H1 (cell line): ENCODE data around the gene DCTN3. TPM values are rescaled to one million over a fixed set of nuclear protein-coding genes. Genes with fewer than 3 reads are reported as not detected.
A peak's percentile ranks its signal among the peaks of the same experiment; 100 is the strongest.

Source experiments
- CTCF ChIA-PET: fragments of 300-600 bp; sonication (Branson Sonifier 250); formaldehyde crosslinking; loops from one replicate; lab custom pipeline; 2021; ENCODE audit not compliant: partially characterized antibody; lab: Charles Lee
- POLR2A ChIA-PET: fragments of 300-600 bp; sonication (Branson Sonifier 250); formaldehyde crosslinking; loops from one replicate; lab custom pipeline; 2021; ENCODE audit warnings: inconsistent platforms; ENCODE audit not compliant: partially characterized antibody; lab: Charles Lee
- DNase-seq, 2 experiments: peaks; one replicate each; pipeline versions ENCODE4 v3.0.0 to v3.0.0-alpha.2; 2010 to 2022; ENCODE audit warnings: low spot score in 2 of 2, low read depth in 1 of 2, mixed read lengths in 1 of 2
- FAIRE-seq: peaks from 2 replicates; lab custom pipeline; 2011; peaks lifted over from hg19 to GRCh38; lab: Jason Lieb, UNC
- H2AFZ ChIP-seq: 2 replicates; pipeline ENCODE4 v1.8.1; 2012; ENCODE audit warnings: low read length, inconsistent platforms
- H2AK5ac ChIP-seq: 2 replicates; pipeline ENCODE4 v1.6.1; 2013; ENCODE audit warnings: low read depth, low read length
- H2BK120ac ChIP-seq: replicated peaks from 2 replicates; pipeline ENCODE3; 2013; ENCODE audit warnings: low read depth, low read length, inconsistent platforms
- H2BK12ac ChIP-seq: 2 replicates; pipeline ENCODE4 v1.6.1; 2013; ENCODE audit warnings: low read depth, low read length
- H2BK15ac ChIP-seq: 2 replicates; pipeline ENCODE4 v1.6.1; 2013; ENCODE audit warnings: low read length
- H2BK20ac ChIP-seq: 2 replicates; pipeline ENCODE4 v1.6.1; 2013; ENCODE audit warnings: low read length
- H2BK5ac ChIP-seq: 2 replicates; pipeline ENCODE4 v1.6.1; 2013; ENCODE audit warnings: low read depth, low read length
- H3K14ac ChIP-seq: 2 replicates; pipeline ENCODE4 v1.6.1; 2013; ENCODE audit warnings: inconsistent platforms; ENCODE audit not compliant: insufficient read length
- H3K18ac ChIP-seq: 2 replicates; pipeline ENCODE4 v1.6.1; 2013; ENCODE audit warnings: low read length; ENCODE audit errors: extremely low read depth
- H3K23ac ChIP-seq: 2 replicates; pipeline ENCODE4 v1.6.1; 2013; ENCODE audit warnings: inconsistent platforms; ENCODE audit not compliant: insufficient read length
- H3K23me2 ChIP-seq: 2 replicates; pipeline ENCODE4 v1.6.1; 2013; ENCODE audit warnings: low read depth, low read length
- H3K27ac ChIP-seq: 2 replicates; pipeline ENCODE4 v1.6.1; 2011; ENCODE audit warnings: low read depth, low read length, inconsistent platforms
- H3K27me3 ChIP-seq, 4 experiments: replicated peaks in 1 of 4; 1 replicate in 1 of 4; 2 replicates in 3 of 4; pipeline versions ENCODE4 v1.6.1 to v1.8.1; 2011 to 2013; ENCODE audit warnings: low read length in 3 of 4, mild to moderate bottlenecking in 3 of 4, inconsistent platforms in 2 of 4, mixed read lengths in 2 of 4, moderate library complexity in 1 of 4; ENCODE audit not compliant: control insufficient read depth in 3 of 4, insufficient read depth in 3 of 4; ENCODE audit errors: extremely low read depth in 1 of 4
- H3K36me3 ChIP-seq, 4 experiments: 2 replicates each; pipeline versions ENCODE4 v1.6.1 to v1.8.1; 2011 to 2013; ENCODE audit warnings: mild to moderate bottlenecking in 4 of 4, low read length in 3 of 4, moderate library complexity in 2 of 4, control low read depth in 1 of 4, inconsistent platforms in 1 of 4; ENCODE audit not compliant: insufficient read depth in 4 of 4, control insufficient read depth in 2 of 4
- H3K4ac ChIP-seq: replicated peaks from 2 replicates; pipeline ENCODE3; 2013; ENCODE audit warnings: low read length, low read depth, mixed read lengths, inconsistent platforms; ENCODE audit not compliant: insufficient read length
- H3K4me1 ChIP-seq, 4 experiments: replicated peaks in 1 of 4; 1 replicate in 1 of 4; 2 replicates in 3 of 4; pipeline versions ENCODE4 v1.6.1 to v1.8.1; 2011 to 2013; ENCODE audit warnings: low read length in 3 of 4, inconsistent platforms in 2 of 4, mixed read lengths in 1 of 4; ENCODE audit not compliant: insufficient read depth in 4 of 4, control insufficient read depth in 3 of 4
- H3K4me2 ChIP-seq, 2 experiments: 2 replicates each; pipeline versions ENCODE4 v1.6.1 to v1.8.1; 2011 to 2013; ENCODE audit warnings: low read depth in 2 of 2, low read length in 2 of 2, control low read depth in 1 of 2, inconsistent platforms in 1 of 2, mild to moderate bottlenecking in 1 of 2; ENCODE audit not compliant: insufficient read depth in 1 of 2
- H3K4me3 ChIP-seq, 4 experiments: fragments of 200-600, 300-600 bp in 1 of 4; sonication (generic), shearing (Covaris generic), sonication (Bioruptor Twin) in 1 of 4; 2 replicates each; pipeline versions ENCODE4 v1.5.1 to v1.8.1; 2011 to 2016; ENCODE audit warnings: low read length in 4 of 4, low read depth in 3 of 4, control low read depth in 2 of 4, inconsistent platforms in 2 of 4, mild to moderate bottlenecking in 2 of 4, mixed read lengths in 1 of 4, moderate library complexity in 1 of 4; ENCODE audit not compliant: insufficient read depth in 2 of 4; ENCODE audit errors: extremely low read depth in 1 of 4
- H3K56ac ChIP-seq: replicated peaks from 2 replicates; pipeline ENCODE3; 2013; ENCODE audit warnings: low read depth, mild to moderate bottlenecking, mixed read lengths, low read length, inconsistent platforms; ENCODE audit not compliant: insufficient read length
- H3K79me1 ChIP-seq: 2 replicates; pipeline ENCODE4 v1.6.1; 2013; ENCODE audit warnings: low read depth, low read length, control low read depth
- H3K79me2 ChIP-seq, 2 experiments: 2 replicates each; pipeline versions ENCODE4 v1.6.1 to v1.8.1; 2012 to 2013; ENCODE audit warnings: low read length in 2 of 2, mild to moderate bottlenecking in 2 of 2, inconsistent platforms in 1 of 2; ENCODE audit not compliant: insufficient read depth in 2 of 2, control insufficient read depth in 1 of 2
- H3K9ac ChIP-seq, 4 experiments: replicated peaks in 1 of 4; 1 replicate in 1 of 4; 2 replicates in 3 of 4; pipeline versions ENCODE4 v1.6.1 to v1.8.1; 2011 to 2013; ENCODE audit warnings: low read depth in 3 of 4, low read length in 3 of 4, control low read depth in 2 of 4, mild to moderate bottlenecking in 2 of 4, moderate library complexity in 2 of 4, inconsistent platforms in 1 of 4; ENCODE audit errors: extremely low read depth in 1 of 4
- H3K9me3 ChIP-seq, 2 experiments: 2 replicates each; pipeline versions ENCODE4 v1.6.1 to v1.8.1; 2012 to 2013; ENCODE audit warnings: mild to moderate bottlenecking in 2 of 2, moderate library complexity in 2 of 2, control low read depth in 1 of 2, inconsistent platforms in 1 of 2, low read depth in 1 of 2, low read length in 1 of 2, mixed read lengths in 1 of 2; ENCODE audit not compliant: insufficient read depth in 2 of 2
- H4K20me1 ChIP-seq, 2 experiments: replicated peaks in 1 of 2; 2 replicates each; pipeline versions ENCODE3 to v1.8.1; 2011 to 2013; ENCODE audit warnings: inconsistent platforms in 2 of 2, low read length in 2 of 2, mild to moderate bottlenecking in 1 of 2; ENCODE audit not compliant: insufficient read depth in 2 of 2, control insufficient read depth in 1 of 2
- H4K5ac ChIP-seq: 2 replicates; pipeline ENCODE4 v1.6.1; 2013; ENCODE audit warnings: low read length, low read depth, mixed read lengths, inconsistent platforms; ENCODE audit not compliant: insufficient read length
- H4K8ac ChIP-seq: 2 replicates; pipeline ENCODE4 v1.8.0; 2013; ENCODE audit warnings: mild to moderate bottlenecking, moderate library complexity, low read length, inconsistent platforms; ENCODE audit not compliant: insufficient read depth; ENCODE audit errors: extremely low read depth
- H4K91ac ChIP-seq: replicated peaks from 2 replicates; pipeline ENCODE3; 2013; ENCODE audit warnings: low read length, mixed read lengths, inconsistent platforms; ENCODE audit not compliant: insufficient read length
- SIRT6 ChIP-seq: IDR thresholded peaks from one replicate; pipeline ENCODE4 v1.7.1; 2012; ENCODE audit warnings: low read length, inconsistent platforms
- WGBS, 2 experiments: shearing (Covaris generic) in 1 of 2; methylation state at CpG; one replicate each; pipeline versions ENCODE4 v1.1.6 to v1.1.7; 2013 to 2015; ENCODE audit warnings: low lambda C conversion rate in 2 of 2, mixed read lengths in 2 of 2, inconsistent platforms in 1 of 2, low coverage in 1 of 2, missing lambda C conversion rate in 1 of 2; ENCODE audit not compliant: insufficient replicate concordance in 2 of 2, insufficient coverage in 1 of 2, insufficient read length in 1 of 2; ENCODE audit errors: extremely low coverage in 1 of 2, missing lambda C conversion rate in 1 of 2; 5-methylcytosine and 5-hydroxymethylcytosine counted together
- polyA plus RNA-seq, 7 experiments: library from polyadenylated mRNA; depleted of rRNA in 3 of 7; stranded (reverse) in 5 of 7; unstranded in 2 of 7; fragments of >200 nt in 5 of 7; fragments of 200-250 nt in 2 of 7; gene quantifications; 1 replicate in 5 of 7; 2 replicates in 1 of 7; 4 replicates in 1 of 7; pipeline versions ENCODE4 v1.2.1 to v1.2.3, GENCODE V29; 2011 to 2013; ENCODE audit warnings: missing spikeins in 2 of 7, mixed read lengths in 2 of 7
- total RNA-seq: library from RNA; stranded (reverse); fragmentation: NEBNext Ultra II Directional; extraction: Animal tissue kit (Norgen Biotek cat#: 25700); gene quantifications from 2 replicates; pipeline ENCODE4 v1.2.1, GENCODE V29; 2021

Gene DCTN3
- total and polyA plus RNA-seq, 2 of the 8 experiments (the other 6 are each of a cell fraction or from before 2014, with no cell fraction given) = 25.6 to 39.2 TPM

- WGBS, 2 experiments = 82% methylated on average over 6 of the region's 6 CpGs; no CpG with 5 or more reads in 1 of the 2 experiments
- H4K8ac ChIP-seq = no peak overlapping the region
- no peak overlapping the region for H2BK5ac ChIP-seq
- no peak overlapping the region for H2AFZ ChIP-seq
- H2BK20ac ChIP-seq = no peak overlapping the region
- no peak overlapping the region for H2BK15ac ChIP-seq
- 0 out of 4 replicates have a peak, but pooled peaks cover 0 to under 1% of the 10 kb centered on the region in 2 experiments for H3K9me3 ChIP-seq
- ChIA-PET POLR2A (no interaction called here), CTCF (interaction anchor here (0.8 to 6.3 kb wide), 7 partner anchors 10 to 128 kb away, joined by 3 to 48 read pairs (median 4); no protein-coding TSS in a partner anchor)
- H3K36me3 ChIP-seq = no peaks in the 10 kb centered on the region
- H3K9ac ChIP-seq = no peak overlapping the region
- no peak for DNase-seq
- H3K56ac ChIP-seq = no peak overlapping the region
- no peak overlapping the region for H4K5ac ChIP-seq
- no peak overlapping the region for H4K91ac ChIP-seq
- FAIRE-seq = no peak
- H3K79me1 ChIP-seq = no peaks in the 10 kb centered on the region
- H2AK5ac ChIP-seq = no peak overlapping the region; the same call in none of the 2 replicates
- H4K20me1 ChIP-seq = no peaks in the 10 kb centered on the region
- H3K23ac ChIP-seq = no peak overlapping the region
- H3K4me1 ChIP-seq = peaks cover 9 to 38% (median 15%) of the 10 kb centered on the region in 4 experiments
- H3K27me3 ChIP-seq = peaks cover 0 to 3% (median 3%) of the 10 kb centered on the region in 4 experiments; a peak in 3 of 7 replicates
- no peak overlapping the region for H3K4me2 ChIP-seq
- no peak overlapping the region for H2BK120ac ChIP-seq
- H3K4me3 ChIP-seq = no peak overlapping the region
- H2BK12ac ChIP-seq = 0 out of 2 replicates have a peak overlapping the region, but pooled peaks have one; percentile 11
- H3K27ac ChIP-seq = no peak overlapping the region
- no peak overlapping the region for H3K4ac ChIP-seq
- no peak overlapping the region for H3K14ac ChIP-seq
- no peaks in the 10 kb centered on the region for H3K23me2 ChIP-seq
- no peaks in the 10 kb centered on the region for H3K79me2 ChIP-seq
- no peak overlapping the region for H3K18ac ChIP-seq
- TF ChIP-seq SIRT6 = no peak
These were observed 53.3 kb downstream of the DCTN3 start for GRCh38 chr9:34566972-34567371.
